ENCODE data around the gene FUNDC1.

The FUNDC1 gene

GRCh38 chrX:44482575-44482974 is 60.1 kb downstream of the FUNDC1 start:
- DNase-seq (ENCODE audit: extremely low read depth in 1 of 2, low read depth in 1 of 2): no peak

GRCh38 chrX:44480591-44480990 is 62.1 kb downstream of the FUNDC1 start:
- no peak for DNase-seq (ENCODE audit: extremely low read depth in 1 of 2, low read depth in 1 of 2)

- no peak for DNase-seq (ENCODE audit: extremely low read depth in 1 of 2, low read depth in 1 of 2)
Measured at GRCh38 chrX:44474410-44474809, 68.2 kb downstream of the FUNDC1 start.

All from activated CD8-positive, alpha-beta memory T cell treated with anti-CD3 and anti-CD28 coated beads for 1 hour (primary cell).